Left lung (tissue), 10 donors: ENCODE measurements around the gene GSG1L. TPM values are rescaled to one million over a fixed set of nuclear protein-coding genes. Genes with fewer than 3 reads are reported as not detected.

Source experiments
- ATAC-seq: fragments of 200-7000 bp; cut with Tn5 transposase; one replicate; pipeline ENCODE4 v1.9.1; 2020; ENCODE audit warnings: moderate library complexity
- DNase-seq, 4 donors: peaks; one replicate each; pipeline ENCODE4 v3.0.0-alpha.2; 2013 to 2020
- H3K27ac ChIP-seq, 2 donors: fragments of 200-600 bp; sonication (generic) in 1 of 2; one replicate each; pipeline versions ENCODE4 v1.5.0 to v1.8.0; 2020 to 2021
- H3K27me3 ChIP-seq, 2 donors: fragments of 200-600 bp; sonication (generic) in 1 of 2; one replicate each; pipeline versions ENCODE4 v1.5.0 to v1.8.0; 2020 to 2021
- H3K36me3 ChIP-seq, 2 donors: fragments of 200-600 bp; sonication (generic) in 1 of 2; one replicate each; pipeline versions ENCODE4 v1.5.0 to v1.8.0; 2020 to 2021
- H3K4me1 ChIP-seq, 2 donors: fragments of 200-600 bp; one replicate each; pipeline ENCODE4 v1.8.0; 2021
- H3K4me3 ChIP-seq, 2 donors: fragments of 200-600 bp; sonication (generic) in 1 of 2; one replicate each; pipeline versions ENCODE4 v1.5.0 to v1.8.0; 2020 to 2021; ENCODE audit warnings: mild to moderate bottlenecking in 1 of 2
- H3K9me3 ChIP-seq, 2 donors: fragments of 200-600 bp; sonication (generic) in 1 of 2; one replicate each; pipeline versions ENCODE4 v1.5.0 to v1.8.0; 2020 to 2021
- intact Hi-C, 2 donors: fragments of 100-400 bp; cut with DNase I; formaldehyde crosslinking; loops; one replicate each; pipeline versions ENCODE4 v1.11.2 to v1.14.2; 2022
- polyA plus RNA-seq, 6 donors: library from polyadenylated mRNA; unstranded; fragments of 120-200 nt; gene quantifications; one replicate each; pipeline ENCODE4 v1.2.1, GENCODE V29; 2013; ENCODE audit not compliant: insufficient read length in 6 of 6
- total RNA-seq, 2 donors: library from RNA; stranded (reverse); fragmentation: NEBNext Ultra II Directional; extraction: Animal tissue kit (Norgen Biotek cat#: 25700); gene quantifications; one replicate each; pipeline ENCODE4 v1.2.1, GENCODE V29; 2021
- TF ChIP-seq, protein P1 (sequence below), 2 donors: fragments of 200-600 bp; sonication (generic) in 1 of 2; IDR thresholded peaks; one replicate each; pipeline versions ENCODE4 v1.5.0 to v1.8.0; 2021; ENCODE audit warnings: antibody characterized with exemption in 2 of 2
- donor health status: DM: no; HTN: yes; CAD: no.
- donor health status: DM: no; HTN: no; CAD: no.

The GSG1L gene
- total and polyA plus RNA-seq, 8 donors, result 0.20 to 1.2 (median 0.65) TPM; not detected in 1

DNA sequence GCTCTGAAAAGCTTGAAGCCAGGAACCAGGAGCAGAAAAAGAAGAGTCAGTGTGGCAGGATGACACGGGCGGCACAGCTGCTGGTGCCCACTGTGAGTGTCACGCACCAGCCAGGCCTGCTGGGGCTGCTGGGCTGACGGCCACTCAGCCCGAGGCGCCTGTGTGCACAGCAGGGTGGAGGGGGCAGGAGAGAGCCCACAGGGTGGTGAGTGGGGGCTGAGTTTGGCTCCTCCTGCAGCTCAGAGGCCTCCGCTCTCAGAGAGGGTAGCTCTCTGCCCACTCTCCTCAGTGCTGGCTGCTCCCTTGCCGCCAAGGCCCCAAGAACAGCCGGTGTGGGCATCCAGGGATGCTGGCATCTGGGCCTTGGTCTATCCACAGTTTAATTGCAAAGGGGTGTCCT lies 59.6 kb downstream of the GSG1L start:
- no peak for DNase-seq
- no peaks in the 10 kb centered on the region for H3K36me3 ChIP-seq
- H3K9me3 ChIP-seq, result no peaks in the 10 kb centered on the region
- no peaks in the 10 kb centered on the region for H3K4me1 ChIP-seq
- no peaks in the 10 kb centered on the region for H3K27me3 ChIP-seq
- no peak overlapping the region for H3K4me3 ChIP-seq
- no peak overlapping the region for H3K27ac ChIP-seq
- ATAC-seq, result no peak
- TF ChIP-seq, protein P1, sequence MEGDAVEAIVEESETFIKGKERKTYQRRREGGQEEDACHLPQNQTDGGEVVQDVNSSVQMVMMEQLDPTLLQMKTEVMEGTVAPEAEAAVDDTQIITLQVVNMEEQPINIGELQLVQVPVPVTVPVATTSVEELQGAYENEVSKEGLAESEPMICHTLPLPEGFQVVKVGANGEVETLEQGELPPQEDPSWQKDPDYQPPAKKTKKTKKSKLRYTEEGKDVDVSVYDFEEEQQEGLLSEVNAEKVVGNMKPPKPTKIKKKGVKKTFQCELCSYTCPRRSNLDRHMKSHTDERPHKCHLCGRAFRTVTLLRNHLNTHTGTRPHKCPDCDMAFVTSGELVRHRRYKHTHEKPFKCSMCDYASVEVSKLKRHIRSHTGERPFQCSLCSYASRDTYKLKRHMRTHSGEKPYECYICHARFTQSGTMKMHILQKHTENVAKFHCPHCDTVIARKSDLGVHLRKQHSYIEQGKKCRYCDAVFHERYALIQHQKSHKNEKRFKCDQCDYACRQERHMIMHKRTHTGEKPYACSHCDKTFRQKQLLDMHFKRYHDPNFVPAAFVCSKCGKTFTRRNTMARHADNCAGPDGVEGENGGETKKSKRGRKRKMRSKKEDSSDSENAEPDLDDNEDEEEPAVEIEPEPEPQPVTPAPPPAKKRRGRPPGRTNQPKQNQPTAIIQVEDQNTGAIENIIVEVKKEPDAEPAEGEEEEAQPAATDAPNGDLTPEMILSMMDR (IDR thresholded peaks at IDR 0.05), result no peak
- intact Hi-C loops, result no loop called here

GRCh38 chr16:28003021-28003865 lies 60.3 kb downstream of the GSG1L start:
- no peaks in the 10 kb centered on the region for H3K36me3 ChIP-seq
- intact Hi-C loops, result no loop called here
- H3K4me3 ChIP-seq, result no peak overlapping the region
- no peak overlapping the region for H3K27ac ChIP-seq
- ATAC-seq, result no peak
- H3K9me3 ChIP-seq, result no peaks in the 10 kb centered on the region
- TF ChIP-seq, protein P1 (IDR thresholded peaks at IDR 0.05), result no peak
- DNase-seq, result no peak
- no peaks in the 10 kb centered on the region for H3K4me1 ChIP-seq
- H3K27me3 ChIP-seq, result no peaks in the 10 kb centered on the region

GRCh38 chr16:28001642-28002041 lies 61.9 kb downstream of the GSG1L start:
- DNase-seq (no peak), ATAC-seq (no peak)
- Histone ChIP-seq H3K4me1 (no peaks in the 10 kb centered on the region), H3K36me3 (no peaks in the 10 kb centered on the region), H3K27me3 (no peaks in the 10 kb centered on the region), H3K4me3 (no peak overlapping the region), H3K9me3 (no peaks in the 10 kb centered on the region), H3K27ac (no peak overlapping the region)
- TF ChIP-seq, protein P1 (IDR thresholded peaks at IDR 0.05), result no peak
- intact Hi-C loops, result no loop called here

DNA sequence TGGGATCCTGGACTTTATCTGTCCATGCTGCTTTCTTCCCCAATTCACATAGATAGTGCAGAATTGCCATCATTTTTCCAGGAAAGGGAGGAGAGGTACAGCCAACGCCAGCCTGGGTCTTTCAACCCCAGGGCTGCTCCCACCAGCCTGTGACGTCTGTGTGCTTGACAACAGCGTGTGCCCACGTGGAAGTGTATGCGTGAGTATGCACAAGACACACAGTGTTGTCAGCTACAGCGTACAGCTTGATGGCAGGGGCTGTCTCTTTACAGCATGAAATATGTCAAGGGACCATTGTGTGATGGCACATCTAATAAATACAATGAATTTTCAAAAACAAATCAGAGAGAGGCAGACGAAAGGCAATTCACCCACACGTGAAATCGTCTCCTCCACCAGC lies 62.3 kb downstream of the GSG1L start:
- no peaks in the 10 kb centered on the region for H3K9me3 ChIP-seq
- intact Hi-C loops, result no loop called here
- TF ChIP-seq, protein P1 (IDR thresholded peaks at IDR 0.05), result no peak

DNA sequence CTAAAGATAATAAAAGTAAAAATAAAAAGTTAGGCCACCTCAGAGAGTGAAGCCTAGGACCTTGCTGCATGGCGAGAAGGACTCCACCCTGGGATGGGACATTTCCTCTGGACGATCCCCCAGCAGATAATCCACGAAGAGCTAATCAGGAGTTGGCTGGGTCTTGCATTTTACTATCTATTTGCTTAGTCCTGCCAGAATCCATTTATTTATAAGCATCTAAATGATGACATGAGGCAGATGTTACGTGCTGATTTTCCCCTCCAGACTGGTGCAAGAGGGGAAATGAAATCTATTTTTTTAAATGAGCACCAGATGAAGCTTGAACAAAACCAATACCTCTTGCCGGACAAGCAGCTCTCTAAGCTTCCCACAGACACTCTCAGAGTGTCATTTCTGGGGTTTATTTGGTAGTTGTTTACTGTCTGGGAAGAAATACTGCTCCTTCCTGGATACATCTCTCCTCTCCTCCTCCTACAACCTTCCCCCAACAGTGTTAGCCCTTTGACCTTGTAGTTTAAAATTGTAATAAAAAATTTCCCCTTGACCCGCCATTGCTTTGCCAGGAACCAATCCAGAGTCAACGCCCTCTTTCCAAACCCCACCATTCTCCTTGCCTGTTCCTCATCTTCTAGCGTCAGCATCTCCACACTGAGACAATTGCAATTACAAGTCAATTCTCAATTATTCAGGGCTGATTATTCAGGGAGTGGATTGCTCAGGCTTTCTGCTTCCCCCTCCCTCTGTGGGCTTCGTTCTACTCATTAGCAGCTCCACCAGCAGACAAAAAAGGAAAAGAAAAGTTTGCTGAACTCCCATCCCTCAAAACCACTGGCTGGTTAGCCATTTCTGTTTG lies 63.0 kb downstream of the GSG1L start:
- TF ChIP-seq, protein P1 (IDR thresholded peaks at IDR 0.05), result no peak
- ATAC-seq, result no peak
- no peak overlapping the region for H3K27ac ChIP-seq
- intact Hi-C loops, result no loop called here
- no peaks in the 10 kb centered on the region for H3K9me3 ChIP-seq
- no peaks in the 10 kb centered on the region for H3K4me1 ChIP-seq
- no peak for DNase-seq
- H3K36me3 ChIP-seq, result no peaks in the 10 kb centered on the region
- no peak overlapping the region for H3K4me3 ChIP-seq
- H3K27me3 ChIP-seq, result no peaks in the 10 kb centered on the region

More for the DNA sequence above, 62.3 kb downstream of the GSG1L start:
- Histone ChIP-seq H3K27ac (no peak overlapping the region), H3K4me3 (no peak overlapping the region), H3K27me3 (no peaks in the 10 kb centered on the region), H3K4me1 (no peaks in the 10 kb centered on the region), H3K36me3 (no peaks in the 10 kb centered on the region)
- ATAC-seq (no peak), DNase-seq (no peak)
